ENCODE results near the gene HAP1.

DNA sequence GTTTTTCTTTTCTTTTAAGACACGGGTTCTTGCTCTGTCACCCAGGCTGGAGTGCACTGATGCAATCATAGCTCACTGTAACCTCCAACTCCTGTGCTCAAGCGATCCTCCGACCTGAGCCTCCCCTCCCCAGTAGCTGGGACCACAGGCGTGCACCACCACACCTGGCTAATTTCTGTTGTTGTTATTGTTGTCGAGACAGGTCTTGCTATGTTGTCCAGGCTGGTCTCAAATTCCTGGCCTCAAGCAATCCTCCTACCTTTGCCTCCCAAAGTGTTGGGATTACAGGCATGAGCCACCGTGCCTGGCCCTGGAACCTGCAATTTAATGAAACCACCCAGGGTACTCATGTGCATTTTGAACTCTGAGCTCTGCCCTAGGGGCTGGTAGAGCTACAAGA, 27.9 kb upstream of the HAP1 start:
- TF ChIP-seq, protein P1, sequence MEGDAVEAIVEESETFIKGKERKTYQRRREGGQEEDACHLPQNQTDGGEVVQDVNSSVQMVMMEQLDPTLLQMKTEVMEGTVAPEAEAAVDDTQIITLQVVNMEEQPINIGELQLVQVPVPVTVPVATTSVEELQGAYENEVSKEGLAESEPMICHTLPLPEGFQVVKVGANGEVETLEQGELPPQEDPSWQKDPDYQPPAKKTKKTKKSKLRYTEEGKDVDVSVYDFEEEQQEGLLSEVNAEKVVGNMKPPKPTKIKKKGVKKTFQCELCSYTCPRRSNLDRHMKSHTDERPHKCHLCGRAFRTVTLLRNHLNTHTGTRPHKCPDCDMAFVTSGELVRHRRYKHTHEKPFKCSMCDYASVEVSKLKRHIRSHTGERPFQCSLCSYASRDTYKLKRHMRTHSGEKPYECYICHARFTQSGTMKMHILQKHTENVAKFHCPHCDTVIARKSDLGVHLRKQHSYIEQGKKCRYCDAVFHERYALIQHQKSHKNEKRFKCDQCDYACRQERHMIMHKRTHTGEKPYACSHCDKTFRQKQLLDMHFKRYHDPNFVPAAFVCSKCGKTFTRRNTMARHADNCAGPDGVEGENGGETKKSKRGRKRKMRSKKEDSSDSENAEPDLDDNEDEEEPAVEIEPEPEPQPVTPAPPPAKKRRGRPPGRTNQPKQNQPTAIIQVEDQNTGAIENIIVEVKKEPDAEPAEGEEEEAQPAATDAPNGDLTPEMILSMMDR (IDR thresholded peaks at IDR 0.05), result no peak
- TF ChIP-seq POLR2A (IDR thresholded peaks at IDR 0.05), result no peak

Data from esophagus squamous epithelium (tissue), 4 donors.